HG03066 (cell line): ENCODE results near the gene CFAP100.

Experiments
- ATAC-seq: cut with Tn5 transposase; IDR thresholded peaks from one replicate; pipeline ENCODE4 v1.9.1; 2021; ENCODE audit warnings: low read depth; ENCODE audit not compliant: unreplicated experiment

The CFAP100 gene

GRCh38 chr3:126419886-126420786 lies 25.4 kb downstream of the CFAP100 start:
- no peak for ATAC-seq

- ATAC-seq = no peak
Measured at GRCh38 chr3:126421573-126422119, 26.9 kb downstream of the CFAP100 start.

GRCh38 chr3:126422121-126422520 lies 27.4 kb downstream of the CFAP100 start:
- ATAC-seq = no peak

- no peak for ATAC-seq
Measured at GRCh38 chr3:126422571-126423091, 27.9 kb downstream of the CFAP100 start.

- no peak for ATAC-seq
Measured at GRCh38 chr3:126423191-126424038, 28.7 kb downstream of the CFAP100 start.

- ATAC-seq = no peak
Measured at GRCh38 chr3:126424039-126424717, 29.5 kb downstream of the CFAP100 start.

GRCh38 chr3:126424751-126425150 lies 30.0 kb downstream of the CFAP100 start:
- no peak for ATAC-seq

- peak; percentile 56 for ATAC-seq
Measured at GRCh38 chr3:126431103-126431534, 36.4 kb downstream of the CFAP100 start.

- no peak for ATAC-seq
Measured at GRCh38 chr3:126432361-126433104, 37.8 kb downstream of the CFAP100 start.

GRCh38 chr3:126433105-126433430 lies 38.4 kb downstream of the CFAP100 start:
- no peak for ATAC-seq

- no peak for ATAC-seq
Measured at GRCh38 chr3:126433496-126434263, 39.0 kb downstream of the CFAP100 start.

- no peak for ATAC-seq
Measured at GRCh38 chr3:126434264-126434590, 39.5 kb downstream of the CFAP100 start.

GRCh38 chr3:126434931-126435411 lies 40.3 kb downstream of the CFAP100 start:
- ATAC-seq = no peak

- no peak for ATAC-seq
Measured at GRCh38 chr3:126435456-126436315, 41.0 kb downstream of the CFAP100 start.

- no peak for ATAC-seq
Measured at GRCh38 chr3:126436826-126437717, 42.4 kb downstream of the CFAP100 start.

- ATAC-seq = no peak
Measured at GRCh38 chr3:126438186-126438585, 43.5 kb downstream of the CFAP100 start.

- ATAC-seq = no peak
Measured at GRCh38 chr3:126438746-126439145, 44.0 kb downstream of the CFAP100 start.
